Measurements from ENCODE around the gene TET1. TPM values are rescaled to one million over a fixed set of nuclear protein-coding genes. Genes with fewer than 3 reads are reported as not detected.

The TET1 gene
- total and polyA plus RNA-seq, 9 of the 15 experiments (the other 6 are each of a cell fraction or from before 2014, with no cell fraction given): 2.6 to 21.3 (median 11.6) TPM

GRCh38 chr10:68560943-68561864 is 1.1 kb downstream of the TET1 start (continued):
- TF ChIP-seq ARID4B (CRISPR knock-in tag; IDR thresholded peaks at IDR 0.05) (peak; percentile 58; the same call in 1 of the 2 replicates), THRAP3 (IDR thresholded peaks at IDR 0.05; ENCODE audit: borderline replicate concordance) (no peak), ZNF507 (tag; conservative IDR thresholded peaks at IDR 0.05) (no peak), SNIP1 (IDR thresholded peaks at IDR 0.05; ENCODE audit: low read depth) (peak; percentile 34; the same call in 1 of the 2 replicates), HDAC2 (IDR thresholded peaks at IDR 0.05) (0 out of 2 replicates have a peak, but pooled peaks have one; percentile 17), FOXJ3 (CRISPR knock-in tag; IDR thresholded peaks at IDR 0.05) (no peak), PRDM10 (IDR thresholded peaks at IDR 0.05; ENCODE audit: partially characterized antibody) (peak; percentile 15), NFXL1 (CRISPR knock-in tag; IDR thresholded peaks at IDR 0.05) (no peak), MCM2 (IDR thresholded peaks at IDR 0.05; ENCODE audit: low read depth) (no peak), POLR2G (IDR thresholded peaks at IDR 0.05; ENCODE audit: low read depth, low read length) (peak; percentile 70), CBFB (CRISPR knock-in tag; IDR thresholded peaks at IDR 0.05) (no peak), ZFX (CRISPR knock-in tag; IDR thresholded peaks at IDR 0.05) (peak; percentile 59), FOXK1 (CRISPR knock-in tag; IDR thresholded peaks at IDR 0.05; ENCODE audit: borderline replicate concordance) (no peak), LEF1 (IDR thresholded peaks at IDR 0.05) (peak; percentile 14; the same call in 1 of the 2 replicates), MAX (CRISPR knock-in tag; IDR thresholded peaks at IDR 0.05) (peak; percentile 58), ZNF707 (CRISPR knock-in tag; conservative IDR thresholded peaks at IDR 0.05) (no peak), USF1 (CRISPR knock-in tag; IDR thresholded peaks at IDR 0.05) (peak; percentile 87)

All from K562 (cell line).